Stimulated activated CD4-positive, alpha-beta T cell treated with anti-CD3 and anti-CD28 coated beads, Interleukin-4, amount 100 ng/mL, for 48 hours (primary cell): Measurements from ENCODE around the gene LMNTD2.

ENCODE experiments used
- DNase-seq, 2 donors: peaks; one replicate each; pipeline ENCODE4 v3.0.0-alpha.2; 2020; ENCODE audit warnings: low read depth in 2 of 2

The LMNTD2 gene, protein sequence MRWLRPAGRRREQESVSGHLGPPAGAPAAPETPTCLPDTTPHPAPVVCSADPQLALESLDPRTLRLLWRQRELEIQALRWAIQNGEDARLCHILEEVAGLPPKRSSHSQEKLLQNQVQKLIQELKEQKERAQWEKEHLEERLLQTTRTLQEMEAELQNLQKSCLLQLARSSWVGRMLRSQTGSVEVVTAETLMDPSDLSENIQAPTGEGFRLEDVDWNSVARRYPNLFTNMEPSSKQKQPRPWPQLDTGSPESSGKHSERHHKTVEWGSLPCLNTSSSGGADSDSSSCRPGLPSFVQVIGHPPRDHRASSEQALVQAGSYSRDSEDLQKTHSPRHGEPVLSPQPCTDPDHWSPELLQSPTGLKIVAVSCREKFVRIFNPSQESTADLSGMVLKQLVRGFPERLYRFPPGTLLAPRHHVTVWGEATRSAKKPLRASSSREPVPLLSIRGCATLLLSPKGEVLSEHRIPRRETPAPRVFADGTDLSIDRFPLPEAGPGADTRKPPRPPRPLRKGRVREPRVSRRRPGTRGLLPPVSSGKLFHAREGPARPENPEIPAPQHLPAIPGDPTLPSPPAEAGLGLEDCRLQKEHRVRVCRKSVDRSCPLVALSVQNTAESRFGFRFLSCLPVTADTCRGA

DNA sequence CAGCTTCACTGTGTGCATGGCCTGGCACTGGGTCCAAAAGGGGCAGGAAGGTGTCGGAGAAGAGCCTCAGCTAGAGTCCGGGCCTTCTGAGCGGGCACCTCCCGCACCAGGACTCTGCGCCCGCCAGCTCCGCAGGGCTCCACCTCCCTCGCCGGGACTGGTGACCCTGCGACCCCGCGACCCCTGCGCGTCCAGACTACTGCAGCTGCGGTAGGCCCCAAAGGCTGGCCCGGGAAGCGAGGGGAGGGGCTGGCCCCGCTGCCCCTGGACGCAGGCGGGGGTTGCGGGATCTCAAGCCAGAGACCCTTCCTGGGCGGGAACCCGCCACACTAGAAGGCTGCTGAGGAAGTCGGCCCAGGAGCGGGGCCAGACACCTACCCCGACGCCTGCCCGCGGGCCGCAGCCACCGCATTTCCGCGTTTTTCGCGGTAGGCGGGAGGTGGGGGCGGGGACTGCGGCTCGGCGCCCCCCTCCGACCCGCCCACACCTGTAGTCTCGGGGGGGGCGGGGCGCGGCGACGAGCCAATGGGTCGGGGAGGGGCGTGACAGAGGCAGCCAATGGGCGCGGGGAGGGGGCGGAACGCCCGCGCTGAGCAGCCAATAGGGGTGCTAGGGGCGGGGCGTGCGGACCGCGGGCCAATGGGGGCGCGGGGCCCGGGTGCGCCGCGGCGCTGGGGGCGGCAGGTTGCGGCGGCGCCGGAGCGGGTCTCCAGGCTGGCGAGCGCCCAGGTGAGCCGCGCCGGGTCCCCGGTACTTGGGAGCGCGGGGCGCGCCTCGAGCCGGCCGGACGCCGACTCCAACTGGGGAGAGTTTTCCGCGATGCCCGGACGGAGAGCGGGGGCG is at the start of gene LMNTD2, which contains the start of gene RASSF7:
Gene LMNTD2, minus strand, starts transcription at position 434 of the 843 bp plus-strand sequence. Its CDS starts 22 bp downstream, at position 412.
Gene RASSF7, plus strand, starts transcription at position 666 of the 843 bp plus-strand sequence. CDS start 799 bp downstream, outside the sequence.
- DNase-seq, result peak; percentile 94 to 96

DNA sequence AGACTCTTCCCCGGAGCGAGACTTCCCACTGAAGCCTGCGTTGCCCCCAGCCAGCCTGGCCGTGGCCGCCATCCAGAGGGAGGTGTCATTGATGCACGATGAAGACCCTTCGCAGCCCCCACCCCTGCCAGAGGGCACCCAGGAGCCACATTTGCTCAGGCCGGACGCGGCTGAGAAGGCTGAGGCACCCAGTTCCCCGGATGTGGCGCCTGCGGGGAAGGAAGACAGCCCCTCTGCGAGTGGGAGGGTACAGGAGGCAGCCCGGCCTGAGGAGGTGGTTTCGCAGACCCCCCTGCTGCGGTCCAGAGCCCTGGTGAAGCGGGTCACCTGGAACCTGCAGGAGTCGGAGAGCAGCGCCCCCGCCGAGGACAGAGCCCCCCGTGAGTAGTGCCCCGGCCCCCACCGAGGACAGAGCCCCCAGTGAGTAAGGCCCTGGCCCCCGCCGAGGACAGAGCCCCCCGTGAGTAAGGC is 48.8 kb upstream of the LMNTD2 start:
- no peak for DNase-seq

DNA sequence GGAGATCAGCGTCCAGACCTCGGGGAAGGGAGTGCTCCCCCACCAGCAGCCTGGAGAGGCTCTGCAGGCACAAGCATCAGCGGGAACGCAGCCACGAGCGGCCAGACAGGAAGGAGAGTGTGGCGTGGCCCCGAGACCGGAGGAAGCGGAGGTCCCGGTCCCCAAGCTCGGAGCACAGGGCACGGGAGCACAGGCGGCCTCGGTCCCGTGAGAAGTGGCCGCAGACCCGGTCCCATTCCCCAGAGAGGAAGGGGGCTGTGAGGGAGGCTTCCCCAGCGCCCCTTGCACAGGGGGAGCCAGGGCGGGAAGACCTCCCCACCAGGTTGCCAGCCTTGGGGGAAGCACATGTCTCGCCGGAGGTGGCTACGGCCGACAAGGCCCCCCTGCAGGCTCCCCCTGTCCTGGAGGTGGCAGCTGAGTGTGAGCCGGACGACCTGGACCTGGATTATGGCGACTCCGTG is 48.3 kb upstream of the LMNTD2 start:
- no peak for DNase-seq

DNA sequence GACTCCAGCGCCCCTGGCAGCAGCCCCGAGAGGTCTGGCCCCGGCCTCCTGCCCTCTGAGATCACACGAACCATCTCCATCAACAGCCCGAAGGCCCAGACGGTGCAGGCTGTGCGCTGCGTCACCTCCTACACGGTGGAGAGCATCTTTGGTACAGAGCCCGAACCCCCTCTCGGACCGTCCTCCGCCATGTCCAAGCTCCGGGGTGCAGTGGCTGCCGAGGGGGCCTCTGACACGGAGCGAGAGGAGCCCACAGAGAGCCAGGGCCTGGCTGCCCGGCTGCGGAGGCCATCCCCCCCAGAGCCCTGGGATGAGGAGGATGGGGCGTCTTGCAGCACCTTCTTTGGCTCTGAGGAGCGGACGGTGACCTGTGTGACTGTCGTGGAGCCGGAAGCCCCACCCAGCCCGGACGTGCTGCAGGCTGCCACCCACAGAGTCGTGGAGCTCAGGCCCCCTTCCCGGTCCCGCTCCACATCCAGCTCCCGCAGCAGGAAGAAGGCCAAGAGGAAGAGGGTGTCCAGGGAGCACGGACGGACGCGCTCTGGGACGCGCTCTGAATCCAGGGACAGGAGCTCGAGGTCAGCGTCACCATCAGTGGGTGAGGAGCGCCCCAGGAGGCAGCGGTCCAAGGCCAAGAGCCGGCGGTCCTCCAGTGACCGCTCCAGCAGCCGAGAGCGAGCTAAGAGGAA is 47.6 kb upstream of the LMNTD2 start:
- no peak for DNase-seq

DNA sequence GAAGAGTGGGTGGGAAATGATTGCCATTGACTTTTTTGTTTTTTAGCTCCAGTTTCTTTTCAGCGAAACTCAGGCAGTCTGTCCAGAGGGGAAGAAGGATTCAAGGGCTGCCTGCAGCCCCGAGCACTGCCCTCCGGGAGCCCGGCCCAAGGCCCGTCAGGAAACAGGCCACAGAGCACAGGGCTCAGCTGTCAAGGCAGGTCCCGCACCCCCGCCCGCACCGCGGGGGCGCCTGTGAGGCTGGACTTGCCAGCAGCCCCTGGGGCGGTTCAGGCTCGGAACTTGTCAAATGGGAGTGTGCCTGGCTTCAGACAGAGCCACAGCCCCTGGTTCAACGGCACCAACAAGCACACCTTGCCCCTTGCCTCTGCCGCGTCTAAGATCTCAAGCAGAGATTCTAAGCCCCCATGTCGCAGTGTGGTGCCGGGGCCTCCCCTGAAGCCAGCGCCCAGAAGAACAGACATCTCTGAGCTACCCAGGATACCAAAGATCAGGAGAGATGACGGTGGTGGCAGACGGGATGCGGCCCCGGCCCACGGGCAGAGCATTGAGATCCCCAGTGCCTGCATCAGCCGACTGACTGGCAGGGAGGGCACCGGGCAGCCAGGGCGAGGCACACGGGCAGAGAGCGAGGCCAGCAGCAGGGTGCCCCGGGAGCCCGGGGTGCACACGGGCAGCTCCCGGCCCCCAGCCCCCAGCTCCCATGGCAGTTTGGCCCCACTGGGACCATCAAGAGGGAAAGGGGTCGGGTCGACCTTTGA is 46.7 kb upstream of the LMNTD2 start:
- no peak for DNase-seq

DNA sequence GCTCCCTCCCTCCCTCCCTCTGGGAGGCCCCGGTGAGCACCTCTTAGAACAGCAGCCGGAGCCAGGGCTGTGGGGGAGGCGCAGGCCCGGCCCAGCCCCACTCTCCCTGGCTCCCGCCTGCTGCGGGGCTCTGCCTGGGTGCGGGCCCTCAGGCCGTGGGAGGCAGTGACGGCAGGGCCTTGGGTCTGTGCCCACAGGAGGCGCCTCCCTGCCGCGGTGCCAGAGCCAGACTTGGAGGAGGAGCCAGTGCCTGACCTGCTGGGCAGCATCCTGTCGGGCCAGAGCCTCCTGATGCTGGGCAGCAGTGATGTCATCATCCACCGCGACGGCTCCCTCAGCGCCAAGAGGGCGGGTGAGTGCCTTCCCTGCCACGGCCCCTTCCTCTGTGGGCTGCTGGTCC is 45.7 kb upstream of the LMNTD2 start:
- DNase-seq, result no peak

DNA sequence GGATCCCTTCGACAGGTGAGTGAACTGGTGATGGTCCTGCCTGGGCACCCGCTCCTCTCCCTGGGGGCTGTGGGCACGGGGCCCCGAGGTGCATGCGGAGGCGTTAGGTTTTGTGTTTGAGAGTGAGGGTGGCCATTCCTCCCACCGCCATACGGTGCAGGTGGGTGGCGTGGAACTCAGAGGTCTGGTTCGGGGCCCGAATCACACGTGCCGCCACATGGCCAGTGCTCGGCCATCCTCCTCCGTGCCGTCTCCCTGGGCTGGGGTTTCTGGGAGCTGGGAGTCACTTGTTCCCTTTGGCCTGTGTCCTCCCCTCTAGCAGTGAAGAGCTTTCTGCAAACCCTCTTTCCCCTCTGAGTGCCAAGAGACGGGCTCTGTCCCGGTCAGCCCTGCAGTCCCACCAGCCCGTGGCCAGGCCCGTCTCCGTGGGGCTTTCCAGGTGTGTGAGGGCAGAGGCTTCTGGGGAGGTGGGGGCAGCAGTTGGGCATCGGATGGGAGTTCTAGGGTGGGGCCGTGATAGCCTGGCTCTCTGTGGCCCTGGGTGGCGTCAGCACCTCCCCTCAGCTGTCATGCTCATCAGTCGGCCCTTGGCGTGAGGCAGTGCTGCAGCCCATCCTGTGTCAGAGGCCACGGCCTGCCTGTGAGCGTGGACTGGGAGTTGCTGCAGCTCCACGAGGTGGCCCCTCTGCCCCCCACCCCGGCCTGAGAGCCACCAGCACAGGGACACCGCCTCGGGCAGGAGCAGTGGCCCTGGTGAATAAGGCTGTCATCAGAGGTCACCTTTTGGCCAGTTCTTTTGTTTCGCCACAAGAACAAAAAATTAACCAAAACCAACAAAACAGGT is 45.0 kb upstream of the LMNTD2 start:
- DNase-seq, result no peak

DNA sequence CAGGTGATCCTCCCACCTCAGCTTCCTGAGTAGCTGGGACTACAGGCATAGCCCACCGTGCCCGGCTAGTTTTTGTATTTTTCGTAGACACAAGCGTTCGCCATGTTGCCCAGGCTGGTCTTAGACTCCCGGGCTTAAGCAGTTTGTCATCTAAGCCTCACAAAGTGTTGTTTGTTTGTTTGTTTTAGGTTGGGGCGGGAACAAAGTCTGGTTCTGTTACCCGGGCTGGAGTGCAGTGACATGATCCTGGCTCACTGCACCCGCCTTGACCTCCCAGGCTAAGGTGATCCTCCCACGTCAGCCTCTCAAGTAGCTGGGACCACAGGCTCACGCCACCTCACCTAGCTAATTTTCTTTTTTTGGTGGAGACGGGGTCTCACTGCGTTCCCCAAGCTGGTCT is 42.6 kb upstream of the LMNTD2 start:
- DNase-seq, result no peak

DNA sequence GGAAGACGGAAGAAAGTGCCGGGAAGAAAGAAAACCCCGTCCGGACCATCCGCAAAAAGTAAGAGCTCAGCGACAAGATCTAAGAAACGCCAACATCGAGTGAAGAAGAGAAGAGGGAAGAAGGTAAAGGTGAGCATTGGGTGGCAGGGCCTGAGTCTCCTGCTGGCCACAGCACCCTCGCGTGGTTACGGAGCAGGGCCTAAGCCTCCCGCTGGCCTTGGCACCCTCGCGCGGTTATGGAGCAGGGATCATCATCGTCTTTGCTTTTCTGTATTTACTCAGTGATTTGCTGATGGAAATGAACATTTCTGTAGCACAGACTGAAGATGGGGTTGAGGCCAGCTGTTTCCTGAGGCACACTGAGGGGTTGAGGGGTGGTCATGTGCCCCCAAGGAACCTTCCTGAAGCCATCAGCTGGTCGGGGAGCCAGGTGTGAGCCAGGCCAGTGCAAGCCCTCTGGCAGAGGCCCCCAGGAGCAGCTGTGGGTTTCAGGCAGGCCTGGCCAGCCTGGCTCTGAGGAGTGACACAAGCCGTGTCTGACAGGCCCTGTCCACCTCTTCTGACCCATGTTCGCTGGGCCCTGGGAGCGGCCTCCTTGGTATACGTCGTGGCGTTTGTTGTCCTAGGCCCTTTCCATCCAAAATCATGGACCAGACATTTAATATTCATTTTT is 41.2 kb upstream of the LMNTD2 start:
- DNase-seq, result no peak

DNA sequence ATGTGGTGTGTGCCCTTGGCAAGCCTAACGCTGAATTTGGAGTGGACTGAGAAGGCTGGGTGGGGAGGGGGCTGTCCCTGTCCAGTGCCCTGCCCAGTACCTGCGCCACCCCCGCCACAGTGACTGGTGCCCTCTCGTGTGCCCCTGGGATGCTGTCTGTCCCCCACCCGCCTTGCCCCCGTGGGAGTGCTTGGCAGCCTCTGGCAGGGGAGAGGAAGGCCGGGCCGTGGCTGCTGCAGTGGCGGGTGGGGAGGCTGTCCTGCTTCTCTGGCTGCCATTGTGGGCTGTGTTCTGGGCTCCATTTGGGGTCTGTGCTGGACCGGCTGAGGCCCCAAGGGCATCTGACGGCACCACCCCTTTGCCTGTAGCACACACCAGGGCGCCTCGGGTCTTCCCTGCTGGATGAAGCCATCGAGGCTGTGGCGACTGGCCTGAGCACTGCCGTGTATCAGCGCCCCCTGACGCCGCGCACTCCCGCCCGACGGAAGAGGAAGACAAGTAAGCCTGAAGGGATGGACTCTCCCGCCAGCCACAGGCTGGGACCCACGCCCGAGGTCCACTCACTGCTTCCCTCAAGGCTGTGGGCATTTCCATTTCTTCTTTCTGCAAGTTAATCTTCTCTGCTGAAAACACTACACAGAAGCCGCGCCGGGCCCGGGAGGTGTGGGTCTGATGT is 37.6 kb upstream of the LMNTD2 start:
- no peak for DNase-seq

DNA sequence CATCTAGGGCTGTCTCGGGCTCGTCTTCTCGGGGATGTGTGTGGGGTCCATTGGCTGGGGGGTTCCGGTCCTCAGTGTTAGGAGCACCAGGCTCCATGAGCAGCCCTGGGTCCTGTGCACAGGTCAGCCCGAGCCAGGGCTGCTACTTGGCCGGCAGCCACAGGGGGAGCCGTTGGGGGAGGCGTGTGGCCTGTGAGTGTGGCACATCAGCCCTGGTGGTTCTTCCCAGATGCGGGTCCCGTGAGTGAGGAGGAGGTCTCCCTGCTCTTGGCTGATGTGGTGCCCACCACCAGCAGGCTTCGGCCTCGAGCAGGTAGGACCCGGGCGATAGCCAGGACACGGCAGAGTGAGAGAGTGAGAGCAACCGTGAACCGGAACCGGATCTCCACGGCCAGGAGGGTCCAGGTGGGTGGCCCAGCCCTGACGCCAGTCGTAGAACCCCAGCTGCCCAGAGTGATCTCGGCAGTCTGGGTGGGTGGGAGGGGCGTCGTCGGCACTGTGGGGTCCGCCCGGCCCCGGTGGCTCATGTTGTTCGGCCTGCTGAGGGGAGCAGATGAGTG is 36.7 kb upstream of the LMNTD2 start:
- DNase-seq, result no peak

DNA sequence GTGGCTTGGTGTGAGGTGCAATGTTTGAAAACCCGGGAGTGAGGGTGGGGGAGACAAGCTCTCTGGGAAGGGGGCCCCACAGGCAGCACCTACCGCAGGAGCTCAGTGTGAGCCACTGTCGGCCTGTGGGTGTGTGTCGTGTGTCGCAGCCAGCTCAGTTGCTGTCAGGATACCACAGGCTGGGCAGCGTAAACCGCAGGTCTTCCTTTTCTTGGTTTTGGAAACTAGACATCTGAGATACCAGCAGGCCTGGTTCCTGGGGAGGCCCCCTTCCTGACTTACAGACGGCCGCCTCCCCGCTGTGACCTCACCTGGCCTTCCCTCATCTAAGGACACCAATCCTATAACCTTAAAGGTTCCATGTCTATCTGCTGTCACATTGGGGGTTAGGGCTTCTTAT is 35.8 kb upstream of the LMNTD2 start:
- DNase-seq, result no peak

DNA sequence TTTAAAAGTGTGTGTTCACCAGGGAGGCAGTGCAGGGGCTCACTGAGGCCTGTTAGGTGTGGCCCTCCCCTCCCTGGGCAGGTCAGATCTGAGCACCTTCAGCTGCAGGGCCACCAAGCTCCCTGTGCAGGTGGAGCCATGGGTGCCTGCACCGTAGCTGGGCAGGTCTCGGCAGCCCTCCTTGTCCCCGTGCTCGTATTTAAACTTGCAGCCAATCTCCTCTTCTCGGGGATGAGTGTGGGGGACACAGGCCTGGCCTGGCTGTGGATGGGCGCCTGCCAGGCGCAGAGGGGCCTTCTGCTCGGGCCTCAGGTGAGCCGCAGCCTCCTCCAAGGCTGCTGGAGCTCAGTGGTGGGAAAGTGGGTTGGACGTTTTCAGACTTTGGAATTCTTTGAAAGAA is 34.9 kb upstream of the LMNTD2 start:
- DNase-seq, result no peak

DNA sequence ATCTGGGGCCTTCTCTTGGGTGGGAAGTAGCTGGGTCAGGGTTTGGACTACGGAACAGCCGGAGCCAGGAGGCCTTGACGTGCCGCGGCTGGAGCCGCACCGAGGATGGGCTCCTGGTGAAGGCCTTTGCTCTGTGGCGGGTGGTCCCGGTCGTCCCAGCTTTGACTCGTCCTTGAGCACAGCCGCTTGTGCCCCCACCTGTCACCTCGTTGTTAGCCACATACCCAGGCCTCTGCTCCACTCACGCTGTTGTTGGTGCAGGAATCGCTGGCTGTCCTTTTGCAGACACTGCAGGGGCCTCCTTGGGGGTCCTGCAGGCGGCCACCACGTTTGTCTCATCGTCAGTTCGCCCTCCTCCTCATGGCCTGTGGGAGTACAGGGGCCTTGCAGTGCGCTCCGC is 32.8 kb upstream of the LMNTD2 start:
- no peak for DNase-seq

DNA sequence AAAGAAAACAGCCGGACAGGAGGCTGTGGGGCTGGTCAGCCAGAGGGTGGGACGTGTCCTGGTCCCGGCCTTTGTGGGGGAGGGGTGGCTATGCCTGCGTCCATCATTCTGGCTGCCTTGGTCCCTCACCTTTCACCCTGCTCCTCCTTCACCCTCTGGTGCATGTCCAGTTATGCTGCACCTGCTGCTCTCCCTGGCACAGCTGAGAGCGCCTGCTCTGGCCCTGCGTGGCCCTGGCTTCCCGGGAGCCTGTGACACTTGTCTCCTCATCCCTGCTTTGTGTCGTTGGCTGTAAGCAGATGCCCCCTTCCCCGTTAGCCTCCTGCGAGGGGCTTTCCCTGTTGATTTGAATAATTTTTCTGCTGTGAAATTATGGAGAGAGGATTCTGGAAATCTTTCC is 32.4 kb upstream of the LMNTD2 start:
- DNase-seq, result no peak

DNA sequence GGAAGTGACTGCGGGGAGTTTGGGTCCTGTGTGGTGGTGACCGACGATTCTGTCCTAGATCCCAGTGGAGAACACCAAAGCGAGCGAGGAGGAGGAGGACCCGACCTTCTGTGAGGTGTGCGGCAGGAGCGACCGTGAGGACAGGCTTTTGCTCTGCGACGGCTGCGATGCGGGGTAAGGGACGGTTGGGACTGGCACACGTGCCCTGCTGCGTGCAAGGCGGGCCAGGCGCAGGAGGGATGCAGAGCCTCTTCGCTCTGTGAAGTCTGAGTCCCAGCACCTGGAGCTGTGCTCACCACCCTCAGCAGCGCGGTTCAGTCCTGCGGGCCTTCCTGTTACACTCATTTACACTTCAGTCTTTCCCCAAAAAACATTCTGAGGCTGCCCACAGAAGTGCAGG is 32.0 kb upstream of the LMNTD2 start:
- DNase-seq, result no peak

DNA sequence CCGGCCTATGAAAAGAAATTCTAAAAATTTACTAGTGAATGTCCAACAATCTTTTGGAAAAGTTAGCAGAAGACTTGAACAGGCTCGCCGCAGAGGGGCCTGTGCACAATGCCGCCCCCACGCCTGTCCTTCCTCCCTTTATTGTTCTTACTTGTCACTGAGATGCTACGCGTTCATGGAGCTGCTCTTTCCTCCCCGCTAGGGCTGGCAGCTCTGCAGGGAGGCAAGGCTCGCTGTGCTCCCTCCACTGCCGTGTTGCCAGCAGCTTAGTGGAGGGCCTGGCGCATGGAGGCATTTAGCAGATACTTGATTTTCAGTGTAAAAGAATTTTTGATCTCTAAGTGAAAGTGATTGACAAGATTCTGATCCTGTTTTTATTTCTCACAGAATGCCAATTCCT is 30.5 kb upstream of the LMNTD2 start:
- no peak for DNase-seq

DNA sequence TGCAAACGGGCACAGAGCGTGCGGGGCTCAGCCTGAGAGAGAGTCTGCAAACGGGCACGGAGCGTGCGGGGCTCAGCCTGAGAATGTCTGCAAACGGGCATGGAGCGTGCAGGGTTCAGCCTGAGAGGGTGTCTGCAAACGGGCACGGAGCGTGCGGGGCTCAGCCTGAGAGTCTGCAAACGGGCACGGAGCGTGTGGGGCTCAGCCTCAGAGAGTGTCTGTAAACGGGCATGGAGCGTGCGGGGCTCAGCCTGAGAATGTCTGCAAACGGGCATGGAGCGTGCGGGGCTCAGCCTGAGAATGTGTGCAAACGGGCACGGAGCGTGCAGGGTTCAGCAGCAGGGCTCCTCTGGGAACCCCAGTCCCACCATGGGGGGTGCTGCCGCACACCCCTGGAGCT is 29.3 kb upstream of the LMNTD2 start:
- DNase-seq, result no peak
